ENCODE measurements around the gene RHOXF2. TPM values are rescaled to one million over a fixed set of nuclear protein-coding genes. Genes with fewer than 3 reads are reported as not detected.
A peak's percentile ranks its signal among the peaks of the same experiment; 100 is the strongest.
"Not testable (repeated sequence)": the region's sequence is repeated elsewhere in the genome, so short reads cannot be mapped to it uniquely, and the experiment has no call there.

The RHOXF2 gene
- total and polyA plus RNA-seq, 12 donors = not detected

DNA sequence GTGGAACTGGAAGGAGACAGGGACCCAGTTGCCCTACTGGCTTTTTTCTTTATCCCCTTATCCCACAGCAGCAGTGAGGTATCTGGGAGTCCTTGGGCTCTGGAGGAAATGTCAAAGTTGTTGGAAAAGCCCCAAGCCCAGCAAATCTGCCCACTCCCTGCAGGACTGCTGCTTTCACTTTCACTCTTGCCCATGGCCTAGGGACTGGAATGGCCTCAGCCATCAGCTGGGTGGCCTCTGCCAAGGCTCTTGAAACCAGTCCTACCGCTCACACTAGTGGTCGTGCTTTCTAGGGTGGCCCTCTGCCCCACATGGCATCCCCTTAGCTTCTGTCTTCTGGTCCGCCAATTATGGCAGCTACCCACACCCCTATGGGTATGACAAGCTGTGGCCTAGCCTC is 33.0 kb upstream of the RHOXF2 start:
- WGBS, 2 donors = 86% methylated on average over 3 of the region's 3 CpGs
- Histone ChIP-seq H3K27ac (peak overlapping the region in 3 of 10 donors; percentile 36 to 43 (median 40)), H3K4me1 (peaks cover 0 to 13% (median 0%) of the 10 kb centered on the region in 9 donors), H3K27me3 (peaks cover 0 to 4% (median 0%) of the 10 kb centered on the region in 7 donors), H3K4me3 (peak overlapping the region in 5 of 10 donors; percentile 5 to 26 (median 18)), H3K36me3 (no peaks in the 10 kb centered on the region), H3K9me3 (no peaks in the 10 kb centered on the region)
- intact Hi-C loops (cut with DNase I) = no loop called here
- DNase-seq (peak in 1 of 2 donors; percentile 11), ATAC-seq (peak; percentile 38 to 73 (median 64))
- TF ChIP-seq, protein P1, sequence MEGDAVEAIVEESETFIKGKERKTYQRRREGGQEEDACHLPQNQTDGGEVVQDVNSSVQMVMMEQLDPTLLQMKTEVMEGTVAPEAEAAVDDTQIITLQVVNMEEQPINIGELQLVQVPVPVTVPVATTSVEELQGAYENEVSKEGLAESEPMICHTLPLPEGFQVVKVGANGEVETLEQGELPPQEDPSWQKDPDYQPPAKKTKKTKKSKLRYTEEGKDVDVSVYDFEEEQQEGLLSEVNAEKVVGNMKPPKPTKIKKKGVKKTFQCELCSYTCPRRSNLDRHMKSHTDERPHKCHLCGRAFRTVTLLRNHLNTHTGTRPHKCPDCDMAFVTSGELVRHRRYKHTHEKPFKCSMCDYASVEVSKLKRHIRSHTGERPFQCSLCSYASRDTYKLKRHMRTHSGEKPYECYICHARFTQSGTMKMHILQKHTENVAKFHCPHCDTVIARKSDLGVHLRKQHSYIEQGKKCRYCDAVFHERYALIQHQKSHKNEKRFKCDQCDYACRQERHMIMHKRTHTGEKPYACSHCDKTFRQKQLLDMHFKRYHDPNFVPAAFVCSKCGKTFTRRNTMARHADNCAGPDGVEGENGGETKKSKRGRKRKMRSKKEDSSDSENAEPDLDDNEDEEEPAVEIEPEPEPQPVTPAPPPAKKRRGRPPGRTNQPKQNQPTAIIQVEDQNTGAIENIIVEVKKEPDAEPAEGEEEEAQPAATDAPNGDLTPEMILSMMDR (IDR thresholded peaks at IDR 0.05) = no peak

DNA sequence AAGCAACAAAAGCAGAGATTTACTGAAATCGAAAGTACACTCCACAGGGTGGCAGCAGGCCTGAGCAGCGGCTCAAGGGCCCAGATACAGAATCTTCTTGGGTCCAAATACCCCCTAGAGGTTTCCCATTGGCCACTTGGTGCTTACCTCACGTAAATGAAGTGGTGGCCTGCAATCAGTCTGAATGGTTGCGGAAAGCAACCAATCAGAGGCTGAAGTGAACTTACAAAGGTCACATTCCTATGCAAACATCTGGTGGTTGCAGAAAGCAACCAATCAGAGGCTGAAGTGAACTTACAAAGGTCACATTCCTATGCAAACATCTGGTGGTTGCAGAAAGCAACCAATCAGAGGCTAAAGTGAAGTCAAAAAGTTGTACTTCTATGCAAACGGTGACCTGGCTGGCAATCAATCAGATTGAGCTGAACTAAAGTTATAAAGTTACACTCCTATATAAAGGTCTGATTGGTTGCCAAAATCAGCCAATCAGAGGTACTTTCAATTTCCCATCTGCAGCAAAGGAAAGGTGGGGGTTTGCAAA is 30.0 kb upstream of the RHOXF2 start:
- peaks cover 0 to 13% (median 0%) of the 10 kb centered on the region in 9 donors for H3K4me1 ChIP-seq
- DNase-seq; intact Hi-C loops (cut with DNase I); H3K27me3 ChIP-seq; H3K4me3 ChIP-seq; H3K9me3 ChIP-seq; H3K27ac ChIP-seq; H3K36me3 ChIP-seq; ATAC-seq: not testable (repeated sequence)
- WGBS, 2 donors = 91 to 92% methylated on average over 5 of the region's 5 CpGs

DNA sequence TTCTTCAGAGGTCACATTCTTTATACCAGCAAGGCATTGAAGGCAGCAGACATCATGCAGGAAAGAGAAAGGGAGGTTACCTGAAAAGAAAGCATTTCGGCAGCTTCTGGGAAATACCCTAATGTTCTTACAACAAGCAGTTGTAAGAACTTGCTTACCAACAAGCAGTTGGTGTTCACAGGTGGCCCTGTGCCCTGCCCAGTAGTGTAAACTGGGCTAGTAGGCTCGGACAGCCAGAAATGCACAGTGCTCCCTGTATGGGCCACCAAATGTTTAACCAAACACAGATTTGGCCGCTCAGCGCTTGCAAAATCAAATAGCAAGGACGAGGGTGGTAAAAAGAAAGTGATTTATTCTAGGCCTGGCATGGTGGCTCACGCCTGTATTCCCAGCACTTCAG is 22.3 kb upstream of the RHOXF2 start:
- Histone ChIP-seq H3K27ac (no peak overlapping the region), H3K27me3 (peaks cover 0 to 11% (median 0%) of the 10 kb centered on the region in 7 donors), H3K4me1 (no peaks in the 10 kb centered on the region), H3K9me3 (no peaks in the 10 kb centered on the region), H3K36me3 (no peaks in the 10 kb centered on the region), H3K4me3 (no peak overlapping the region)
- no peak for DNase-seq
- TF ChIP-seq, protein P1 (IDR thresholded peaks at IDR 0.05) = no peak
- no peak for ATAC-seq
- intact Hi-C loops (cut with DNase I) = loop anchor here in 1 of 10 donors (10.0 kb wide), 1 partner anchor 111 kb away; no protein-coding TSS in a partner anchor
- WGBS, 2 donors = 77 to 95% methylated on average over 6 of the region's 6 CpGs

DNA sequence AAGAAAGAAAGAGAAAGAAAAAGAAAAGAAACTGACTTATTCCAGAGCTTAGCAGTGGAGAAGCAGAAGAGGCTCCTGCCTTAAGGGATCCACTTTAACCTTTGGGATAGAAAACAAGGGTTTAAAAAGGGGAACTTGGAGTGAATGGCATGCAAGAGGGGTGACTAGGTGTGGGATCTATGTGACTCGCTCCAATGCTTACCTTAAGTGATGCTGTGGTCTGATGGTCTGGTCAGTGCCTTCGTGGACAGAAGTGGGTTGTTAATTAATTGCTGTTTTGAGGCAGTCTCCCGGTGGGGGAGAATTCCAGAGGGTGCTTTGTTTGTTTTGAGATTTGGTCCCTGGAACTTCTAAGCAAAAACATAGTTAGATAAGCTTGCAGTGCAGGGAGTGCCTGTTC is 21.6 kb upstream of the RHOXF2 start:
- no peaks in the 10 kb centered on the region for H3K4me1 ChIP-seq
- H3K36me3 ChIP-seq = no peaks in the 10 kb centered on the region
- WGBS, 2 donors = 46 to 61% methylated on average over 3 of the region's 3 CpGs
- H3K27ac ChIP-seq = no peak overlapping the region
- DNase-seq (no peak), ATAC-seq (no peak)
- TF ChIP-seq, protein P1 (IDR thresholded peaks at IDR 0.05) = no peak
- peaks cover 0 to 11% (median 0%) of the 10 kb centered on the region in 7 donors for H3K27me3 ChIP-seq
- no peaks in the 10 kb centered on the region for H3K9me3 ChIP-seq
- no peak overlapping the region for H3K4me3 ChIP-seq
- intact Hi-C loops (cut with DNase I) = loop anchor here in 1 of 10 donors (10.0 kb wide), 1 partner anchor 112 kb away; no protein-coding TSS in a partner anchor

DNA sequence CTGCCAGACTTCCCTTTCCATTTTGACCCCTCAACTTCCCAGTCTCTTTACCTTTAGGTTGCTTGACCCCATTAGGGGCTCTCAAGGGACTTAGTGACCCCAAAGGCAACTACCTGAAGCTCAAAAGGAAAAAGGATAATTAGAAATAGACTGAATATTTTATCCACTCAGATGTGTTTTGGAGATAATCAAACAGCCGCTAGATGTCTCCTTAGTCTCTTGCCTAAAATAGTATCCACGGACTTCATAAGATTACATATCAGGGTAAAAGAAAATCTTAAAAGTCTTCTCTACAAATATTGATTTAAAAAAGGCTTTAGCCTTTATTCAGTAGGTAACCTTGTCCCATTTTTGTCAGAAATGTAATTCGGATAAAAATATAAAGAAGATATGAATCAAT is 21.0 kb upstream of the RHOXF2 start:
- Histone ChIP-seq H3K36me3 (no peaks in the 10 kb centered on the region), H3K4me1 (no peaks in the 10 kb centered on the region), H3K4me3 (no peak overlapping the region), H3K27ac (no peak overlapping the region), H3K9me3 (no peaks in the 10 kb centered on the region), H3K27me3 (peaks cover 0 to 9% (median 0%) of the 10 kb centered on the region in 7 donors)
- DNase-seq = no peak
- 64% methylated on average over 3 of the region's 3 CpGs for WGBS, 2 donors
- ATAC-seq = no peak
- TF ChIP-seq, protein P1 (IDR thresholded peaks at IDR 0.05) = no peak
- intact Hi-C loops (cut with DNase I) = loop anchor here in 1 of 10 donors (10.0 kb wide), 1 partner anchor 113 kb away; no protein-coding TSS in a partner anchor
